Measurements from ENCODE around the gene FBLIM1.

GRCh38 chr1:15727021-15727420 is 31.6 kb upstream of the FBLIM1 start:
- TF ChIP-seq CTCF (IDR thresholded peaks at IDR 0.05) (no peak), POLR2A (IDR thresholded peaks at IDR 0.05) (no peak)
